ENCODE data around the gene THAP7. TPM values are rescaled to one million over a fixed set of nuclear protein-coding genes. Genes with fewer than 3 reads are reported as not detected.
A peak's percentile ranks its signal among the peaks of the same experiment; 100 is the strongest.

Gene THAP7
- total RNA-seq, 1 donor from 2014 or later = 22.0 TPM

DNA sequence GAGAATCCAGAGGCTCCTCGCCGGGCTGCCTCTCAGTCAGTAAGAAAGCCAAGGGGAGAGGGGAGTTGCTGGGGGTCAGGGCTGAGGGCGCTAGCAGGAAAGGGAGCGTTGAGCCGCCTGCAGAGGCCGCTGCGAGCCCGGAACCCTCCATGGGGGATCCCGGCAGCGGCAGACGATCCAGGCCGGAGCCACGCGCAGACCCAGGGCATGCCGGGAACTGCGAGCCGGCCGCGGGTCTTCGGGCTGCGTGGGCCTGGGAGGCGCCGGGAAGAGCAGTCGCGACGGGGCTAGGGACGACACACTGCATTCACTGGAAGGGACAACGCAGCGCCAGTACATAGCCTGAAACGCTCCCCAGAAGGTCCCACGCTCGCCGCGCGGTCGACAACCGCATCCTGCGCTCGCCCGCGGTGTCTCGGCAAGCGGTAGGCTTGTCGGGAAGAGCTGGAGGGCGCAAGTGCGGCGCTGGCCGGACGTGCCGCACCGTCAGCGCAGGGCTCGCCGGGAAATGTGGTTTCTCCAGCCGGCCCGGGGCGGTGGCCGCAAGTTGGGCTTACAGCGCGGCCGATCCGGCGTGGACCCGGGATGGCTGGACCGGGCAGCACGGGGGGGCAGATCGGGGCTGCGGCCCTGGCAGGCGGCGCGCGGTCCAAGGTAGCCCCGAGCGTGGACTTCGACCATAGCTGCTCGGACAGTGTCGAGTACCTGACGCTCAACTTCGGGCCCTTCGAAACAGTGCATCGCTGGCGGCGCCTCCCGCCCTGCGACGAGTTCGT, 19.9 kb downstream of the THAP7 start, which contains the start of gene LZTR1:
Gene LZTR1, plus strand, starts transcription at position 511 of the 776 bp plus-strand sequence. Its CDS starts 75 bp downstream, at position 586.
- no peaks in the 10 kb centered on the region for H3K9me3 ChIP-seq
- H3K36me3 ChIP-seq = peaks cover 6% of the 10 kb centered on the region
- TF ChIP-seq, protein P1, sequence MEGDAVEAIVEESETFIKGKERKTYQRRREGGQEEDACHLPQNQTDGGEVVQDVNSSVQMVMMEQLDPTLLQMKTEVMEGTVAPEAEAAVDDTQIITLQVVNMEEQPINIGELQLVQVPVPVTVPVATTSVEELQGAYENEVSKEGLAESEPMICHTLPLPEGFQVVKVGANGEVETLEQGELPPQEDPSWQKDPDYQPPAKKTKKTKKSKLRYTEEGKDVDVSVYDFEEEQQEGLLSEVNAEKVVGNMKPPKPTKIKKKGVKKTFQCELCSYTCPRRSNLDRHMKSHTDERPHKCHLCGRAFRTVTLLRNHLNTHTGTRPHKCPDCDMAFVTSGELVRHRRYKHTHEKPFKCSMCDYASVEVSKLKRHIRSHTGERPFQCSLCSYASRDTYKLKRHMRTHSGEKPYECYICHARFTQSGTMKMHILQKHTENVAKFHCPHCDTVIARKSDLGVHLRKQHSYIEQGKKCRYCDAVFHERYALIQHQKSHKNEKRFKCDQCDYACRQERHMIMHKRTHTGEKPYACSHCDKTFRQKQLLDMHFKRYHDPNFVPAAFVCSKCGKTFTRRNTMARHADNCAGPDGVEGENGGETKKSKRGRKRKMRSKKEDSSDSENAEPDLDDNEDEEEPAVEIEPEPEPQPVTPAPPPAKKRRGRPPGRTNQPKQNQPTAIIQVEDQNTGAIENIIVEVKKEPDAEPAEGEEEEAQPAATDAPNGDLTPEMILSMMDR (IDR thresholded peaks at IDR 0.05) = peak; percentile 59
- DNase-seq (peak; percentile 93), ATAC-seq (peak; percentile 92)
- H3K4me1 ChIP-seq = peaks cover 22% of the 10 kb centered on the region
- no peaks in the 10 kb centered on the region for H3K27me3 ChIP-seq
- H3K4me3 ChIP-seq = peak within 1 kb of the TSS; percentile 86
- H3K27ac ChIP-seq = peak within 1 kb of the TSS; percentile 91
- intact Hi-C loops (cut with DNase I) = no loop called here

DNA sequence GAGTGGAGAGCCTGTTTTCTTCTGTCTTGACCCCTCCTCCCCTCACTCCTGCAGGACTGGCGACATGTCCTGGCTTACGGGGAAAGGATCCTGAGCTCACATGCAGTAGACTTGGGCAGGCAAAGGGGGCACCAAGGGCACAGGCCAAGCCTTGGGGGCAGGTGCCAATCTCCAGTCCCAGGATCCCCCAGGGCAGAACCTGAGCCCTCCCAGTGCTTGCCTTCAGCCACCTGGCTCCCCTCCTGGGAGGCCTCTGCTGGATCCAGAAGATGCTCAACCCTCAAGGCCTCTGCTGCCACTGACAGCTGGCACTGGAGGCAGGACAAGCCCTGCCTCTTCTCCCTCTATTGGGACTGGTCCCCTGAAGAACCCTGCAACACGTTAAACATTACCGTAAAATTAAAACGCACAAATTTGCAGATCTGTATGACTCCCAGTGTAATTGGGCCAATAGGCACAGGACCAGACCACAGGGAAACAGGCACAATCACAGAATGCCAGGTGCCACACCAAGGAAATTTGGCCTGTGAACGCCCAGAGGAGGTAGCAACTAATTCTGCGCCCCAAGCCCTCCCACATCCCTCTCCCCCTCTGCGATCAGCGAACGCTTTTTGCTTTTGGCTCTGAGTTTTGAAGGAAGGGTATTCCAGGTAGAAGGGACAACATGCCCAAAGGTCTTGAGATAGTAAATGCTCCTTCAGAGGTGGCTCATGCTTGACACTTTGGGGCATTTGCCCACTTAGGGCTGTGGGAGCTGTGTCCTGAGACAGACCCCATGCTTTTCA, 20.8 kb downstream of the THAP7 start:
- ATAC-seq (no peak), DNase-seq (no peak)
- Histone ChIP-seq H3K36me3 (peaks cover 6% of the 10 kb centered on the region), H3K27me3 (no peaks in the 10 kb centered on the region), H3K4me1 (peaks cover 22% of the 10 kb centered on the region), H3K4me3 (peak overlapping the region; percentile 86), H3K9me3 (no peaks in the 10 kb centered on the region), H3K27ac (peak overlapping the region; percentile 91)
- intact Hi-C loops (cut with DNase I) = no loop called here
- TF ChIP-seq, protein P1 (IDR thresholded peaks at IDR 0.05) = no peak

DNA sequence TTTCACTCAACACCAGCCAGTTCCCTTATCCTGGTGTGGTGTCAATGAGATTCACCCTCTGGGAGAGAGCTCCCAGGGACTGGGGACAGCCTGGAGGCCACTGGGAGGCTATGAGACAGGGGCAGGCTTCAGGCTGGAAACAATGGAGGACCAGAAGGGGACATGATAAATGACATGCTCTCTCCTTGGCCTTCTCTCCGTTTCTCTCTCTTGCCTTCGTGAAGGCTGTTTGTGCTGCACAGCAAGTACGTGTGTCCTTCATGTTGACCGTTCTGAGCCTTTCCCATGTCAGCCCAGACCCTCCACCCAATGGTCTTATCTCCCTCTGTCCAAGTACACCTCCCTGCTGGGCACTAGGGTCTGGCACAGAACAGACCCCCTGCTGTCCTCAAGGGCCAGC, 21.4 kb downstream of the THAP7 start:
- no peak for ATAC-seq
- peaks cover 22% of the 10 kb centered on the region for H3K4me1 ChIP-seq
- H3K4me3 ChIP-seq = no peak overlapping the region
- no peaks in the 10 kb centered on the region for H3K9me3 ChIP-seq
- intact Hi-C loops (cut with DNase I) = no loop called here
- DNase-seq = no peak
- H3K27me3 ChIP-seq = no peaks in the 10 kb centered on the region
- TF ChIP-seq, protein P1 (IDR thresholded peaks at IDR 0.05) = no peak
- H3K36me3 ChIP-seq = peaks cover under 1% of the 10 kb centered on the region
- no peak overlapping the region for H3K27ac ChIP-seq

- peak overlapping the region; percentile 29 for H3K4me3 ChIP-seq
- no peak for DNase-seq
- intact Hi-C loops (cut with DNase I) = no loop called here
- H3K9me3 ChIP-seq = no peaks in the 10 kb centered on the region
- TF ChIP-seq, protein P1 (IDR thresholded peaks at IDR 0.05) = no peak
- no peaks in the 10 kb centered on the region for H3K27me3 ChIP-seq
- no peak for ATAC-seq
- H3K4me1 ChIP-seq = peaks cover 22% of the 10 kb centered on the region
- H3K36me3 ChIP-seq = no peaks in the 10 kb centered on the region
- no peak overlapping the region for H3K27ac ChIP-seq
These were observed 21.9 kb downstream of the THAP7 start for GRCh38 chr22:20979940-20980453.

DNA sequence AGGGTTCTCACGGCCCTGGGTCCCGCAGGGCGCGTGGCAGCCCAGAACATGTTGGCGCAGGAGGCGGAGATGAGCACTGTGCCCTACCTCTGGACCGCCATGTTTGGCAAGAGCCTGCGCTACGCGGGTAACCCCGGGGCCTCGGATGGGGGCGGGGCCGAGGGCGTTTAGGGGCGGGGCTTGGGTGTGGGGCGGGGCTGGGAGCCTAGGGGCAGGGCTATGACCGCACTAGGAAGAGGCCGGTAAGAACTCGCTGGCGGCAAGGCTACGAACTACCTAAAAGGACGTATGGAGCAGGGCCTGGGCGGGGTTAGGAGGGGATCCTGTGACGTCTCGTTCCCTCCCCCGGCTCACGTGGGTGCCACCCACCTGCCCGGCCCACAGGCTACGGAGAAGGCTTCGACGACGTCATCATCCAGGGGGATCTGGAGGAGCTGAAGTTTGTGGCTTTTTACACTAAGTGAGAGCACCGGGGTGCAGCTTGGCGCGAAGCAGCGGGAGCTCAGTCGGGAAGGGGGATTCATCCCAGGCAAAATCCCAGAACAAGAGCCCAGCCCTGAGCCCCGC, 22.6 kb downstream of the THAP7 start:
- Histone ChIP-seq H3K36me3 (no peaks in the 10 kb centered on the region), H3K27ac (no peak overlapping the region), H3K4me3 (peak overlapping the region; percentile 29), H3K27me3 (no peaks in the 10 kb centered on the region), H3K9me3 (no peaks in the 10 kb centered on the region), H3K4me1 (peaks cover 22% of the 10 kb centered on the region)
- peak; percentile 91 for DNase-seq
- TF ChIP-seq, protein P1 (IDR thresholded peaks at IDR 0.05) = no peak
- intact Hi-C loops (cut with DNase I) = no loop called here
- peak; percentile 82 for ATAC-seq

Measured in upper lobe of right lung (tissue), 1 donor.